Lower leg skin (tissue), 4 donors: ENCODE data around the gene OS9. TPM values are rescaled to one million over a fixed set of nuclear protein-coding genes. Genes with fewer than 3 reads are reported as not detected.

ENCODE experiments used
- DNase-seq, 2 donors: peaks; one replicate each; pipeline ENCODE4 v3.0.0-alpha.2; 2019; ENCODE audit warnings: low spot score in 2 of 2
- H3K4me3 ChIP-seq: fragments of 200-600 bp; sonication (generic); 2 replicates; pipeline ENCODE4 v1.5.1; 2017; ENCODE audit warnings: mild to moderate bottlenecking, low read depth; ENCODE audit not compliant: poor library complexity, severe bottlenecking
- POLR2A ChIP-seq, 2 donors: fragments of 450-650 bp; IDR thresholded peaks; one replicate each; pipeline ENCODE4 v1.6.1; 2016 to 2017; ENCODE audit warnings: antibody characterized with exemption in 2 of 2, mild to moderate bottlenecking in 1 of 2, moderate library complexity in 1 of 2
- WGBS, 2 donors: methylation state at CpG; one replicate each; pipeline ENCODE4 v1.1.5; 2018; 5-methylcytosine and 5-hydroxymethylcytosine counted together
- intact Hi-C: fragments of 100-400 bp; cut with DNase I; formaldehyde crosslinking; loops from one replicate; pipeline ENCODE4 v1.15.0; 2023; ENCODE audit warnings: low total_unique reads
- total RNA-seq, 4 donors: library from RNA; depleted of rRNA; stranded (reverse); fragments of >200 nt; gene quantifications; one replicate each; pipeline ENCODE4 v1.1.0, GENCODE V29; 2016
- TF ChIP-seq, protein P1 (sequence below), 3 donors: fragments of 450-650 bp; IDR thresholded peaks; one replicate each; pipeline ENCODE4 v1.5.1; 2016; ENCODE audit warnings: antibody characterized with exemption in 3 of 3, mild to moderate bottlenecking in 3 of 3, moderate library complexity in 2 of 3

Gene OS9
- total RNA-seq, 4 donors from 2014 or later: 195 to 265 (median 205) TPM

DNA sequence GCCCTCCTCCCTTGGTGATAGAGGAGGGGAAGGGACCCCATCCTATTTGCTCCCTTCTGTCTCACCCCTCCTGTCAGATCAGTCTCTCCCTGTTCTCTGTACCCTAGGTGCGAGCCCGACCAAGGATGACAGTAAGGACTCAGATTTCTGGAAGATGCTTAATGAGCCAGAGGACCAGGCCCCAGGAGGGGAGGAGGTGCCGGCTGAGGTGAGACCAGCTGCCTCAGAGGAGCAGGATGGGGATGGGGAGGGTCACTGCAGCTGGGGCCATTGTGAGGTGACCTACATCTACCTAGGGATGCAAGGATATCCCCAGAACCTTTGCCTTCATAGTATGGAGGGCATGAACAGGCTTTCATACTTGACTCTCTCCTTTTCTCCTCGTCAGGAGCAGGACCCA lies 22.4 kb downstream of the OS9 start:
- WGBS, 2 donors: 94 to 95% methylated on average over 4 of the region's 4 CpGs
- TF ChIP-seq POLR2A (IDR thresholded peaks at IDR 0.05): no peak
- TF ChIP-seq, protein P1, sequence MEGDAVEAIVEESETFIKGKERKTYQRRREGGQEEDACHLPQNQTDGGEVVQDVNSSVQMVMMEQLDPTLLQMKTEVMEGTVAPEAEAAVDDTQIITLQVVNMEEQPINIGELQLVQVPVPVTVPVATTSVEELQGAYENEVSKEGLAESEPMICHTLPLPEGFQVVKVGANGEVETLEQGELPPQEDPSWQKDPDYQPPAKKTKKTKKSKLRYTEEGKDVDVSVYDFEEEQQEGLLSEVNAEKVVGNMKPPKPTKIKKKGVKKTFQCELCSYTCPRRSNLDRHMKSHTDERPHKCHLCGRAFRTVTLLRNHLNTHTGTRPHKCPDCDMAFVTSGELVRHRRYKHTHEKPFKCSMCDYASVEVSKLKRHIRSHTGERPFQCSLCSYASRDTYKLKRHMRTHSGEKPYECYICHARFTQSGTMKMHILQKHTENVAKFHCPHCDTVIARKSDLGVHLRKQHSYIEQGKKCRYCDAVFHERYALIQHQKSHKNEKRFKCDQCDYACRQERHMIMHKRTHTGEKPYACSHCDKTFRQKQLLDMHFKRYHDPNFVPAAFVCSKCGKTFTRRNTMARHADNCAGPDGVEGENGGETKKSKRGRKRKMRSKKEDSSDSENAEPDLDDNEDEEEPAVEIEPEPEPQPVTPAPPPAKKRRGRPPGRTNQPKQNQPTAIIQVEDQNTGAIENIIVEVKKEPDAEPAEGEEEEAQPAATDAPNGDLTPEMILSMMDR (IDR thresholded peaks at IDR 0.05): no peak
- intact Hi-C loops: no loop called here
- no peak for DNase-seq
- no peak overlapping the region for H3K4me3 ChIP-seq

DNA sequence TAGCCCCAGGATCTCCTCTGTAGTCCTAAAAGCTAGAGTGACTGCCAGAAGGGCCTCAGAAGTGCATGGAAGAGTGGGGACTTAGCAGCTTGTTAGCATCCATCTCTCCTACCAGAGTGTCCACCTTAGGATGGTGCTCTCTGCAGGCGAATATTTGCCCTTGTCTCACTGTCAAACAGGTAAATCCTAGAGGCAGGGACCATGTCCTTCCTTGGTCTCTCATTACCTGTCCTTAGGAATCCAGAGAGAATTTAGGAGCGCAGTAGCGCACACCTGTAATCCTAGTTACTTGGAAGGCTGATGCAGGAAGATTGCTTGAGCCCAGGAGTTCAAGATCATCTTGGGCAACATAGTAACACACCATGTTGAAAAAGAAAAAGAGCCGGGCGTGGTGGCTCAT lies 23.2 kb downstream of the OS9 start:
- peak in 1 of 2 donors; percentile 37 for DNase-seq
- TF ChIP-seq, protein P1 (IDR thresholded peaks at IDR 0.05): no peak
- TF ChIP-seq POLR2A (IDR thresholded peaks at IDR 0.05): no peak
- intact Hi-C loops: no loop called here
- 98 to 100% methylated on average over 5 of the region's 5 CpGs for WGBS, 2 donors
- no peak overlapping the region for H3K4me3 ChIP-seq

DNA sequence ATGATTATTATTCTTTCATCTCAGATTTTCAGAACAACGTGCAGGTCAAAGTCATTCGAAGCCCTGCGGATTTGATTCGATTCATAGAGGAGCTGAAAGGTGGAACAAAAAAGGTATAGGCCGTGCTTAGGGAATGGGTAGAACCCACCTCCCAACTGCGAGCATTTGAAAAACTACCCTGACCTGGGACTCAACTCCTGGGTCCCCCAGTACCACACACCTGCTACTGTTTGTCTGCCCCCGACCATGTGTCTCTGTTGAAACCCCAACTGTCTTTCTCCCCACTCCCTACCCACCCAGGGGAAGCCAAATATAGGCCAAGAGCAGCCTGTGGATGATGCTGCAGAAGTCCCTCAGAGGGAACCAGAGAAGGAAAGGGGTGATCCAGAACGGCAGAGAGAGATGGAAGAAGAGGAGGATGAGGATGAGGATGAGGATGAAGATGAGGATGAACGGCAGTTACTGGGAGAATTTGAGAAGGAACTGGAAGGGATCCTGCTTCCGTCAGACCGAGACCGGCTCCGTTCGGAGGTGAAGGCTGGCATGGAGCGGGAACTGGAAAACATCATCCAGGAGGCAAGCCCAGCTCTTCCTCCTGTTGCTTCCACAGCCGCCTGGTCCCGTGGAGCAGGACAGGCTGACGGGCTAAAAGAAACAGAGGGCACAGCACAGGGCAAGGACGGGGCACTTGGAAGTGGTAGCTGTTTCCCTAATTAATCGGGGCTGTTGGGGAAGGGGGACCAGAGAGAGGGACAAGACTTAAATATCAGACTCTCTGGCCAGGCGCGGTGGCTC lies 24.1 kb downstream of the OS9 start:
- no peak for DNase-seq
- 93 to 94% methylated on average over 22 of the region's 22 CpGs for WGBS, 2 donors
- TF ChIP-seq POLR2A (IDR thresholded peaks at IDR 0.05): no peak
- TF ChIP-seq, protein P1 (IDR thresholded peaks at IDR 0.05): no peak
- no peak overlapping the region for H3K4me3 ChIP-seq
- intact Hi-C loops: no loop called here

DNA sequence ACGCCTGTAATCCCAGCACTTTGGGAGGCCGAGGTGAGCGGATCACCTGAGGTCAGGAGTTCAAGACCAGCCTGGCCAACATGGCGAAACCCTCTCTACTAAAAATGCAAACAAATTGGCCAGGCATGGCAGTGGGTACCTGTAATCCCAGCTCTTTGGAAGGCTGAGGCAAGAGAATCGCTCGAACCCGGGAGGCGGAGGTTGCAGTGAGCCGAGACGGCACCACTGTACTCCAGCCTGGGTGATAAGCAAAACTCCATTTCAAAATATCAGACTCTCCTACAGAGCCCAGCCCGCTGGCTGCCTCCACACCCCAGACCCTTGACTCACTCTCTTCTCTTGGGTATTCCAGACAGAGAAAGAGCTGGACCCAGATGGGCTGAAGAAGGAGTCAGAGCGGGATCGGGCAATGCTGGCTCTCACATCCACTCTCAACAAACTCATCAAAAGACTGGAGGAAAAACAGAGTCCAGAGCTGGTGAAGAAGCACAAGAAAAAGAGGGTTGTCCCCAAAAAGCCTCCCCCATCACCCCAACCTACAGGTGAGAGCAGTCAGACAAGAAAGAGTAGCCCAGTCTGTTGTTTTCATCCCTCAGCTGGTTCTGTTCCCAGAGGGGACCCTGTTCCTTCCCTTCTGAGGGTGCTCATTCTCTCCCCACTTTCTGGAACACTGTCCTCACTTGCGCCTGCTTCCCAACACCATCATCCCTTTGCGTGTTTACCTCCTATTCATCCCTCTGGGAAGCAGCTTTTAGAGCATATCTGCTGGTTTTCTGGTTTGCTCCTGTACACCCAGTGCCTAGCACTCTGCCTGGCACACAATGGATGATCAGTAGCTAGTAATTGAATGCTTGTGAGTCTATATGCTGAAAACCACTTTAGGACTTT lies 25.0 kb downstream of the OS9 start:
- intact Hi-C loops: no loop called here
- peak in 1 of 2 donors; percentile 48 for DNase-seq
- H3K4me3 ChIP-seq: no peak overlapping the region
- TF ChIP-seq, protein P1 (IDR thresholded peaks at IDR 0.05): no peak
- no peak for TF ChIP-seq POLR2A (IDR thresholded peaks at IDR 0.05)
- WGBS, 2 donors: 96 to 97% methylated on average over 15 of the region's 15 CpGs

DNA sequence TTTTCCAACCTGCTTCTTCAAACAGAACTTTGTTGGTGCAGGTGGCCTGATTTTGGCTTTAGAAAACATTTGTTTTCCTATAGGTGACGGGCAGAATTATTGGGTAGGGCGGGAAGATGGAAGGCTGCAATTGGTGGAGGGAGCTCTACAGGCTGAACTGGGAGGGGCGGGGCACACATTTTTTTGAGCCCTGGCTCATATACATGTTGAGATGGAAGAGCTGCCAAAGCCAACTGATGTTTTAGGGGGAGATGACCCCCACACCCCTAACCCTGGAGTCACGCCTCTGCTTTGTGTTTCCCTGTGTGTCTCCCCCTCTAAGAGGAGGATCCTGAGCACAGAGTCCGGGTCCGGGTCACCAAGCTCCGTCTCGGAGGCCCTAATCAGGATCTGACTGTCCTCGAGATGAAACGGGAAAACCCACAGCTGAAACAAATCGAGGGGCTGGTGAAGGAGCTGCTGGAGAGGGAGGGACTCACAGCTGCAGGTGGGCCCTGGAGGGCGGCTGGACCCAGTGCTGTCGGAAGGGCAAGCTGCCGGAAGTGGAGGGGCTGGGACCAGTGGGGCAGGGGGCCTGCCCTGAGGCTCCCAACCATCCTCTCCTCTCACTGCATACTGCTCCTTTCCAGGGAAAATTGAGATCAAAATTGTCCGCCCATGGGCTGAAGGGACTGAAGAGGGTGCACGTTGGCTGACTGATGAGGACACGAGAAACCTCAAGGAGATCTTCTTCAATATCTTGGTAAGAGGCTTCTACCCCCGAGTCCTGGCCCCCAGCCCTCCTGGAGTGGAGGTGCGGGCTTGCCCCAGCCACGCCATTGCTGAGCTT lies 26.1 kb downstream of the OS9 start:
- 90 to 91% methylated on average over 20 of the region's 20 CpGs for WGBS, 2 donors
- DNase-seq: peak in 1 of 2 donors; percentile 49

More for the DNA sequence above, 26.1 kb downstream of the OS9 start:
- no peak overlapping the region for H3K4me3 ChIP-seq
- intact Hi-C loops: no loop called here
- no peak for TF ChIP-seq POLR2A (IDR thresholded peaks at IDR 0.05)
